Measurements from ENCODE around the gene ABLIM1. TPM values are rescaled to one million over a fixed set of nuclear protein-coding genes. Genes with fewer than 3 reads are reported as not detected.

The ABLIM1 gene
- polyA plus RNA-seq, 3 donors = 0.33 to 0.91 (median 0.57) TPM

DNA sequence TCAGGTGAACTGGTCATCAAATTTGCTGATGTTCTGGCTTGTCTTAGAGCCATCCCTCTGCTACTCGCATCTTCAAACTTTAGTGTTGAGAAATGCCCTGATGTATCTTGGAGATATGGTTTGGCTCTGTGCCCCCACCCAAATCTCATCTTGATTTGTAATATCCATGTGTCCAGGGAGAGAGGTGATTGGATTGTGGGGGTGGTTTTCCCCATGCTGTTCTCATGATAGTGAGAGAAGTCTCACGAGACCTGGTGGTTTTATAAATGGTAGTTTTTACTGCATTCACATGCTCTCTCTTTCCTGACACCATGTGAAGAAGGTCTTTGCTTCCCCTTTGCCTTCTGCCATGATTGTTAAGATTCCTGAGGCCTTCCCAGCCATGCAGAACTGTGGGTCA lies 179.8 kb downstream of the ABLIM1 start:
- Histone ChIP-seq H2AFZ (ENCODE audit: insufficient read depth, low read depth, low read length, poor library complexity, severe bottlenecking) (no peak overlapping the region), H3K4me2 (replicated peaks; ENCODE audit: extremely low read depth, low read length, poor library complexity, severe bottlenecking) (no peak overlapping the region), H3K9ac (ENCODE audit: insufficient read depth, low read length, poor library complexity, severe bottlenecking) (no peak overlapping the region), H3K27me3 (ENCODE audit: control insufficient read depth in 2 of 2, insufficient read depth in 2 of 2, low read length in 2 of 2) (no peaks in the 10 kb centered on the region), H4K20me1 (ENCODE audit: insufficient read depth, low read length) (no peaks in the 10 kb centered on the region), H3K36me3 (replicated peaks in 1 of 2; ENCODE audit: control insufficient read depth in 1 of 2, insufficient read depth in 2 of 2, low read length in 2 of 2) (no peaks in the 10 kb centered on the region), H3K79me2 (ENCODE audit: insufficient read depth, low read length) (no peaks in the 10 kb centered on the region), H3K4me3 (replicated peaks in 1 of 3; ENCODE audit: low read depth in 2 of 3, low read length in 3 of 3) (no peak overlapping the region), H3K27ac (ENCODE audit: low read depth in 1 of 2, low read length in 2 of 2) (no peak overlapping the region), H3K9me3 (replicated peaks in 1 of 2; ENCODE audit: control insufficient read depth in 1 of 2, insufficient read depth in 1 of 2, low read length in 2 of 2) (no peaks in the 10 kb centered on the region), H3K4me1 (ENCODE audit: control insufficient read depth in 1 of 2, insufficient read depth in 2 of 2, low read length in 2 of 2) (no peaks in the 10 kb centered on the region)
- no peak overlapping the region for H3K4me3 Mint-ChIP-seq
- no peaks in the 10 kb centered on the region for H3K36me3 Mint-ChIP-seq
- DNase-seq = no peak
- intact Hi-C loops (cut with micrococcal nuclease) = loop anchor here (5.0 to 10.0 kb wide), 2 partner anchors 307 to 309 kb away; no protein-coding TSS in a partner anchor
- H3K4me1 Mint-ChIP-seq = no peaks in the 10 kb centered on the region
- H3K9me3 Mint-ChIP-seq = peaks cover 0 to 1% (median 0%) of the 10 kb centered on the region in 7 donors
- no CpG with 5 or more reads among the region's 2 CpGs for WGBS (ENCODE audit: insufficient coverage)
- no peak overlapping the region for H3K27ac Mint-ChIP-seq
- no peak for TF ChIP-seq CTCF (IDR thresholded peaks at IDR 0.05)
- peaks cover 0 to 3% (median 0%) of the 10 kb centered on the region in 3 donors for H3K27me3 Mint-ChIP-seq (ENCODE audit: low read depth in 3 of 3)

GRCh38 chr10:114477285-114477684 lies 180.8 kb downstream of the ABLIM1 start:
- no peaks in the 10 kb centered on the region for H3K79me2 ChIP-seq (ENCODE audit: insufficient read depth, low read length)
- H3K9me3 Mint-ChIP-seq = peaks cover 0 to 1% (median 0%) of the 10 kb centered on the region in 7 donors
- H3K4me1 ChIP-seq (ENCODE audit: control insufficient read depth in 1 of 2, insufficient read depth in 2 of 2, low read length in 2 of 2) = no peaks in the 10 kb centered on the region
- no peak overlapping the region for H3K27ac Mint-ChIP-seq
- no peak for TF ChIP-seq CTCF (IDR thresholded peaks at IDR 0.05)
- no peak for DNase-seq
- H3K4me3 ChIP-seq (replicated peaks in 1 of 3; ENCODE audit: low read depth in 2 of 3, low read length in 3 of 3) = no peak overlapping the region
- H3K27ac ChIP-seq (ENCODE audit: low read depth in 1 of 2, low read length in 2 of 2) = no peak overlapping the region
- H3K27me3 ChIP-seq (ENCODE audit: control insufficient read depth in 2 of 2, insufficient read depth in 2 of 2, low read length in 2 of 2) = no peaks in the 10 kb centered on the region
- H3K4me3 Mint-ChIP-seq = no peak overlapping the region
- H3K9ac ChIP-seq (ENCODE audit: insufficient read depth, low read length, poor library complexity, severe bottlenecking) = no peak overlapping the region
- H3K36me3 ChIP-seq (replicated peaks in 1 of 2; ENCODE audit: control insufficient read depth in 1 of 2, insufficient read depth in 2 of 2, low read length in 2 of 2) = no peaks in the 10 kb centered on the region
- H3K36me3 Mint-ChIP-seq = no peaks in the 10 kb centered on the region
- H3K9me3 ChIP-seq (replicated peaks in 1 of 2; ENCODE audit: control insufficient read depth in 1 of 2, insufficient read depth in 1 of 2, low read length in 2 of 2) = no peaks in the 10 kb centered on the region
- no peaks in the 10 kb centered on the region for H3K4me1 Mint-ChIP-seq
- H2AFZ ChIP-seq (ENCODE audit: insufficient read depth, low read depth, low read length, poor library complexity, severe bottlenecking) = no peak overlapping the region
- H4K20me1 ChIP-seq (ENCODE audit: insufficient read depth, low read length) = no peaks in the 10 kb centered on the region
- WGBS (ENCODE audit: insufficient coverage) = 98% methylated on average over 5 of the region's 7 CpGs
- H3K4me2 ChIP-seq (replicated peaks; ENCODE audit: extremely low read depth, low read length, poor library complexity, severe bottlenecking) = no peak overlapping the region
- intact Hi-C loops (cut with micrococcal nuclease) = loop anchor here (5.0 to 10.0 kb wide), 2 partner anchors 308 to 310 kb away; no protein-coding TSS in a partner anchor
- peaks cover 0 to 3% (median 0%) of the 10 kb centered on the region in 3 donors for H3K27me3 Mint-ChIP-seq (ENCODE audit: low read depth in 3 of 3)

Measured in CD14-positive monocyte (primary cell).